HFFc6 (cell line): ENCODE data around the gene CBX8. TPM values are rescaled to one million over a fixed set of nuclear protein-coding genes. Genes with fewer than 3 reads are reported as not detected.

Experiments
- DNase-seq: peaks from one replicate; pipeline ENCODE4 v3.0.0-alpha.2; 2018
- H3K27ac Mint-ChIP-seq: 2 replicates; pipeline ENCODE4 v1.8.0; 2020; ENCODE audit warnings: mild to moderate bottlenecking, mixed read lengths
- H3K27me3 Mint-ChIP-seq: 2 replicates; pipeline ENCODE4 v1.8.0; 2021; ENCODE audit warnings: mild to moderate bottlenecking, moderate library complexity, mixed read lengths; ENCODE audit not compliant: insufficient read depth
- H3K36me3 Mint-ChIP-seq: 2 replicates; pipeline ENCODE4 v1.8.0; 2021; ENCODE audit warnings: low read depth, mixed read lengths
- H3K4me1 Mint-ChIP-seq: 2 replicates; pipeline ENCODE4 v1.8.0; 2020; ENCODE audit warnings: low read depth, mixed read lengths
- H3K4me3 Mint-ChIP-seq: 2 replicates; pipeline ENCODE4 v1.8.0; 2020; ENCODE audit warnings: mild to moderate bottlenecking, moderate library complexity, mixed read lengths
- H3K9me3 Mint-ChIP-seq: 2 replicates; pipeline ENCODE4 v1.8.0; 2020; ENCODE audit warnings: mild to moderate bottlenecking, mixed read lengths
- CTCF ChIP-seq: fragments of 200-600 bp; sonication (generic); IDR thresholded peaks from 2 replicates; pipeline ENCODE4 v1.5.0; 2021; ENCODE audit warnings: antibody characterized with exemption, mild to moderate bottlenecking
- total RNA-seq, 6 experiments: library from RNA; stranded (reverse); fragmentation: NEBNext Ultra II Directional; extraction: Animal tissue kit (Norgen Biotek cat#: 25700); gene quantifications; 2 replicates in 1 of 6; 3 replicates in 5 of 6; pipeline ENCODE4 v1.2.3, GENCODE V29; 2021

The CBX8 gene
- total RNA-seq, 6 experiments from 2014 or later = 6.0 to 10.6 (median 8.1) TPM

- H3K4me3 Mint-ChIP-seq = no peak overlapping the region
- no peaks in the 10 kb centered on the region; the same call in 1 of the 2 replicates for H3K36me3 Mint-ChIP-seq
- no peak for DNase-seq
- H3K4me1 Mint-ChIP-seq = peaks cover 4% of the 10 kb centered on the region
- no peak for TF ChIP-seq CTCF
- H3K27ac Mint-ChIP-seq = no peak overlapping the region
- peaks cover 72% of the 10 kb centered on the region for H3K27me3 Mint-ChIP-seq
- no peaks in the 10 kb centered on the region for H3K9me3 Mint-ChIP-seq
These were observed 10.2 kb upstream of the CBX8 start for GRCh38 chr17:79806863-79807720.

GRCh38 chr17:79806446-79806760, 9.5 kb upstream of the CBX8 start:
- DNase-seq = no peak
- H3K4me3 Mint-ChIP-seq = no peak overlapping the region
- H3K27ac Mint-ChIP-seq = no peak overlapping the region
- no peak for TF ChIP-seq CTCF
- no peaks in the 10 kb centered on the region for H3K9me3 Mint-ChIP-seq
- no peaks in the 10 kb centered on the region for H3K4me1 Mint-ChIP-seq
- no peaks in the 10 kb centered on the region; the same call in 1 of the 2 replicates for H3K36me3 Mint-ChIP-seq
- peaks cover 73% of the 10 kb centered on the region for H3K27me3 Mint-ChIP-seq

GRCh38 chr17:79804856-79805696, 8.2 kb upstream of the CBX8 start:
- Mint-ChIP-seq H3K4me1 (peaks cover 6% of the 10 kb centered on the region), H3K27ac (no peak overlapping the region), H3K36me3 (peaks cover 4% of the 10 kb centered on the region; the same call in 1 of the 2 replicates), H3K27me3 (peaks cover 82% of the 10 kb centered on the region), H3K4me3 (no peak overlapping the region), H3K9me3 (no peaks in the 10 kb centered on the region)
- no peak for TF ChIP-seq CTCF
- DNase-seq = no peak

GRCh38 chr17:79803997-79804855, 7.3 kb upstream of the CBX8 start:
- Mint-ChIP-seq H3K4me1 (peaks cover 12% of the 10 kb centered on the region), H3K27me3 (peaks cover 85% of the 10 kb centered on the region), H3K4me3 (peak overlapping the region; percentile 40; the same call in 1 of the 2 replicates), H3K36me3 (peaks cover 4% of the 10 kb centered on the region; the same call in 1 of the 2 replicates), H3K27ac (no peak overlapping the region), H3K9me3 (no peaks in the 10 kb centered on the region)
- DNase-seq = no peak
- no peak for TF ChIP-seq CTCF

DNA sequence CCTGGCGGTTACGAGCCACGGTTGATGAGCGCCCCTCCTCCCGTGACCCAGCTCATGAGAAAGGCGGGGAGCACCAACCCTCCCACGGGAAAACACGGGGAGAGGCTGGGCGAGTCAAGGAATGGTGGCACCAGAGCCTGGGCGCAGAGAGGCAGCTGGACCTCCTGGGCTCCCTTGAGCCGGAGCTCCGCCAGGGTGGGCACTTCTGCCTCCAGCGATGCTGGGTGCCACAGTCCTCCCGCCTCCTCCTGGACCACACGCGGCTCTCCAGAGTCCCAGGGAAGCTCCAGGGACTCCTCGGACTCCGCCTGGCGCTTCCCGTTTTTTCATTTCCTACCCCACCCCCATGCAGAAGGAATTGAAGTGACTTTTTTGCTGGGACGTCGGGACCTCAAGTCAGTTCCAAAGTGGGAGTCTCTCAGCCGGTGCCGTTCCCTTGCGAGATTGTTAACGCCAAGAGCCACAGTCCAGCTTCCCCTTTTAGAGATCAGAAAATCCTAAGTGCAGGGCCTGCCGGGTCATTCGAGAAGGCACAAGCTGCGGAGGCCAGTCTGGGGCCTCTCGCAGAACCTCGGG, 6.6 kb upstream of the CBX8 start:
- peaks cover 16% of the 10 kb centered on the region for H3K4me1 Mint-ChIP-seq
- DNase-seq = no peak
- H3K9me3 Mint-ChIP-seq = no peaks in the 10 kb centered on the region
- H3K36me3 Mint-ChIP-seq = peaks cover 4% of the 10 kb centered on the region; the same call in 1 of the 2 replicates
- no peak overlapping the region for H3K27ac Mint-ChIP-seq
- no peak overlapping the region for H3K4me3 Mint-ChIP-seq
- TF ChIP-seq CTCF = no peak
- H3K27me3 Mint-ChIP-seq = peaks cover 86% of the 10 kb centered on the region
